K562 (cell line): ENCODE measurements around the gene MRPL48. TPM values are rescaled to one million over a fixed set of nuclear protein-coding genes. Genes with fewer than 3 reads are reported as not detected.
A peak's percentile ranks its signal among the peaks of the same experiment; 100 is the strongest.

Experiments used
- ARID1B ChIP-seq: fragments of 450-650 bp; IDR thresholded peaks from 2 replicates; pipeline ENCODE4 v1.6.1; 2016; ENCODE audit warnings: antibody characterized with exemption, mild to moderate bottlenecking, inconsistent platforms
- ATF4 ChIP-seq: fragments of 450-650 bp; formaldehyde crosslinking; IDR thresholded peaks from 2 replicates; pipeline ENCODE4 v1.4.0; 2022; ENCODE audit warnings: mild to moderate bottlenecking, moderate library complexity
- BACH1 ChIP-seq: fragments of 200-800 bp; sonication (Bioruptor generic); IDR thresholded peaks from 2 replicates; pipeline ENCODE4 v1.6.1; 2016; ENCODE audit warnings: missing genetic modification characterization, missing compliant biosample characterization
- E2F1 ChIP-seq: sonication (generic); formaldehyde crosslinking; IDR thresholded peaks from 2 replicates; pipeline ENCODE4 v1.8.1; 2023; ENCODE audit warnings: mild to moderate bottlenecking, missing genetic modification reagents, moderate library complexity
- ESRRA ChIP-seq: fragments of 450-650 bp; IDR thresholded peaks from 2 replicates; pipeline ENCODE4 v1.6.1; 2014; ENCODE audit warnings: low read depth, mild to moderate bottlenecking, moderate library complexity, borderline replicate concordance
- HIVEP1 ChIP-seq: fragments of 250-450 bp; sonication (Bioruptor Pico); IDR thresholded peaks from 2 replicates; pipeline ENCODE4 v1.4.0; 2020; ENCODE audit warnings: mild to moderate bottlenecking
- NCOA1 ChIP-seq: fragments of 450-650 bp; IDR thresholded peaks from 2 replicates; pipeline ENCODE4 v1.6.1; 2016; ENCODE audit warnings: low read depth
- SOX6 ChIP-seq: fragments of 450-650 bp; IDR thresholded peaks from 2 replicates; pipeline ENCODE4 v1.6.1; 2014; ENCODE audit warnings: mild to moderate bottlenecking
- TARDBP ChIP-seq: fragments of 450-650 bp; IDR thresholded peaks from 2 replicates; pipeline ENCODE4 v1.6.1; 2016
- TCF7L2 ChIP-seq: fragments of 150-350 bp; IDR thresholded peaks from 2 replicates; pipeline ENCODE4 v1.6.1; 2016; ENCODE audit warnings: low read depth, mild to moderate bottlenecking, low read length, moderate library complexity
- TEAD1 ChIP-seq, 2 experiments: fragments of 450-650 bp in 1 of 2; sonication (generic) in 1 of 2; formaldehyde crosslinking; IDR thresholded peaks; 2 replicates each; pipeline versions ENCODE4 v1.4.0 to v1.8.0; 2020 to 2022; ENCODE audit warnings: mild to moderate bottlenecking in 2 of 2, missing genetic modification reagents in 1 of 2
- ZFX ChIP-seq: sonication (generic); formaldehyde crosslinking; IDR thresholded peaks from 2 replicates; pipeline ENCODE4 v1.8.0; 2022; ENCODE audit warnings: mild to moderate bottlenecking, missing genetic modification reagents, moderate library complexity
- ZNF175 ChIP-seq: fragments of 200-800 bp; sonication (Bioruptor generic); IDR thresholded peaks from 2 replicates; pipeline ENCODE4 v1.6.1; 2016; ENCODE audit warnings: low read depth, mild to moderate bottlenecking, missing genetic modification characterization, missing compliant biosample characterization
- ZNF395 ChIP-seq: fragments of 200-800 bp; sonication (Bioruptor generic); IDR thresholded peaks from 2 replicates; pipeline ENCODE4 v1.6.1; 2017; ENCODE audit warnings: missing genetic modification characterization, missing compliant biosample characterization
- ZNF589 ChIP-seq: fragments of 200-800 bp; sonication (Bioruptor generic); IDR thresholded peaks from 2 replicates; pipeline ENCODE4 v1.6.1; 2016; ENCODE audit warnings: low read depth, missing genetic modification characterization, missing compliant biosample characterization
- polyA plus RNA-seq, 8 experiments: library from polyadenylated mRNA; depleted of rRNA in 4 of 8; stranded (reverse) in 5 of 8; unstranded in 3 of 8; fragments of >200 nt; fragmentation: Nextera tagmentation in 2 of 8; fragmentation: Illumina TruSeq in 1 of 8; extraction: Ambion mirVana in 2 of 8; extraction: Trizol in 1 of 8; gene quantifications; 2 replicates each; pipeline versions ENCODE4 v1.2.1 to v1.2.3, GENCODE V29; 2011 to 2014; ENCODE audit warnings: inconsistent platforms in 1 of 8, missing spikeins in 1 of 8
- total RNA-seq, 7 experiments: library from RNA; depleted of rRNA in 6 of 7; stranded (reverse); fragments of >200 nt in 6 of 7; fragmentation: Illumina TruSeq in 2 of 7; extraction: Trizol in 2 of 7; gene quantifications; 2 replicates each; pipeline versions ENCODE4 v1.2.1 to v1.2.3, GENCODE V29; 2011 to 2021; ENCODE audit warnings: low replicate concordance in 1 of 7
- TF ChIP-seq, protein P1 (sequence below), 2 experiments: IDR thresholded peaks in 1 of 2; conservative IDR thresholded peaks in 1 of 2; 2 replicates each; pipeline ENCODE4 v1.6.1; 2016; ENCODE audit warnings: low read depth in 2 of 2, mild to moderate bottlenecking in 1 of 2, missing compliant biosample characterization in 1 of 2, missing genetic modification characterization in 1 of 2, moderate library complexity in 1 of 2
- TF ChIP-seq, protein P2 (sequence below), 2 experiments: IDR thresholded peaks; 2 replicates each; pipeline ENCODE4 v1.6.1; 2012; ENCODE audit warnings: improper control_type of control experiment in 2 of 2, low read depth in 2 of 2, low read length in 2 of 2, borderline replicate concordance in 1 of 2

Gene MRPL48
- total and polyA plus RNA-seq, 9 of the 15 experiments (the other 6 are each of a cell fraction or from before 2014, with no cell fraction given) = 66.0 to 237 (median 104) TPM

DNA sequence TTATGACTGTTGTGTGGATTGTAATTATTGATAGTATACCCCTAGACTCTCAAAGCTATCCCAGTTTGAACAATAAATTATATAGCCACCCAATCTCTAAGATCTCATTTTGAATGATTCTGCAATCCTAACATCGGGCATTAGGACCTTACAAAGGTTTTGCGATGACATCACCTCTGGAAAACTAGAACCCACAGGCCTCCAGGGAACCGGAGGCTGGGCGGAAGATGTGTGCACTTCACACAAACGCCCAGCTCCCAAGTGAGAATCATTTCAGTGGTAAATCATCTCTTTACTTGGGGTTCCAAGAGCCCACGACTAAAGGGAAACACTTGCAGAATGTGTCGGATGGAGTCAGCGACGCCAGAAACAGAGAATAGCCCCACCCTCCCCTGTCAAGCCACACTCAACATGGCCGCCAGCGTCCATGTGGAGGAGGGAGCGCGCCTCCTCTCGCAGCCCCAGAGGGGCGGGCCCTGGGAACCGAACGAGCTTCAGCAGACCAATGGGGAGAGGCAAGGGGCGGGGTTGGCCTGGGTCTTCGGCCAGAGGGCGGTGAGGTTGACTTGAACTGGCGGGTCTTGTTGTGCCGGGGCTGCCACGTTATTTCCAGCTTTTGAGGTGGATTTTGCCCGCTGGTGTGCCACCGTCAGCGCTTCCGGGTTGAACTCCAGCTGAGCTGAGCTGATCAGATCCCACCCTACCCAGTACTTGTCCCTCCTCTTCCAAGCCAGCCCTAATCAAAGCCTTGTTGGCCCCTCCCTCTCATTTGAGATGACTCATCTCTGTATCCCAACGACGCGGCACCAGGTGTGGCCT, 8.4 kb upstream of the MRPL48 start (continued):
- TF ChIP-seq ATF4 (CRISPR knock-in tag) = peak; percentile 33; the same call in 1 of the 2 replicates
- TF ChIP-seq TARDBP = 0 out of 2 replicates have a peak, but pooled peaks have one; percentile 59
- peak; percentile 91 for TF ChIP-seq ZFX (CRISPR knock-in tag)
- TF ChIP-seq TCF7L2 = no peak
- peak; percentile 78 for TF ChIP-seq ZNF589
- TF ChIP-seq TEAD1 (CRISPR knock-in tag; IDR thresholded peaks at IDR 0.05) = peak; percentile 14 to 30; a peak in 1 of 4 replicates
- TF ChIP-seq, protein P1, sequence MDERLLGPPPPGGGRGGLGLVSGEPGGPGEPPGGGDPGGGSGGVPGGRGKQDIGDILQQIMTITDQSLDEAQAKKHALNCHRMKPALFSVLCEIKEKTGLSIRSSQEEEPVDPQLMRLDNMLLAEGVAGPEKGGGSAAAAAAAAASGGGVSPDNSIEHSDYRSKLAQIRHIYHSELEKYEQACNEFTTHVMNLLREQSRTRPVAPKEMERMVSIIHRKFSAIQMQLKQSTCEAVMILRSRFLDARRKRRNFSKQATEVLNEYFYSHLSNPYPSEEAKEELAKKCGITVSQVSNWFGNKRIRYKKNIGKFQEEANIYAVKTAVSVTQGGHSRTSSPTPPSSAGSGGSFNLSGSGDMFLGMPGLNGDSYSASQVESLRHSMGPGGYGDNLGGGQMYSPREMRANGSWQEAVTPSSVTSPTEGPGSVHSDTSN (CRISPR knock-in tag; IDR thresholded peaks at IDR 0.05; ENCODE audit: low read depth) = no peak
- TF ChIP-seq, protein P1 (tag; conservative IDR thresholded peaks at IDR 0.05; ENCODE audit: low read depth) = peak; percentile 33; the same call in 1 of the 2 replicates
- TF ChIP-seq E2F1 (CRISPR knock-in tag) = peak; percentile 79
- TF ChIP-seq ARID1B = peak; percentile 63
- TF ChIP-seq, protein P2, sequence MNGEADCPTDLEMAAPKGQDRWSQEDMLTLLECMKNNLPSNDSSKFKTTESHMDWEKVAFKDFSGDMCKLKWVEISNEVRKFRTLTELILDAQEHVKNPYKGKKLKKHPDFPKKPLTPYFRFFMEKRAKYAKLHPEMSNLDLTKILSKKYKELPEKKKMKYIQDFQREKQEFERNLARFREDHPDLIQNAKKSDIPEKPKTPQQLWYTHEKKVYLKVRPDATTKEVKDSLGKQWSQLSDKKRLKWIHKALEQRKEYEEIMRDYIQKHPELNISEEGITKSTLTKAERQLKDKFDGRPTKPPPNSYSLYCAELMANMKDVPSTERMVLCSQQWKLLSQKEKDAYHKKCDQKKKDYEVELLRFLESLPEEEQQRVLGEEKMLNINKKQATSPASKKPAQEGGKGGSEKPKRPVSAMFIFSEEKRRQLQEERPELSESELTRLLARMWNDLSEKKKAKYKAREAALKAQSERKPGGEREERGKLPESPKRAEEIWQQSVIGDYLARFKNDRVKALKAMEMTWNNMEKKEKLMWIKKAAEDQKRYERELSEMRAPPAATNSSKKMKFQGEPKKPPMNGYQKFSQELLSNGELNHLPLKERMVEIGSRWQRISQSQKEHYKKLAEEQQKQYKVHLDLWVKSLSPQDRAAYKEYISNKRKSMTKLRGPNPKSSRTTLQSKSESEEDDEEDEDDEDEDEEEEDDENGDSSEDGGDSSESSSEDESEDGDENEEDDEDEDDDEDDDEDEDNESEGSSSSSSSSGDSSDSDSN (IDR thresholded peaks at IDR 0.05; ENCODE audit: borderline replicate concordance in 1 of 2, low read depth in 2 of 2, low read length in 2 of 2) = 0 out of 4 replicates have a peak, but pooled peaks of 1 of the 2 experiments have one; percentile 31
- TF ChIP-seq ESRRA = peak; percentile 44; the same call in 1 of the 2 replicates
- TF ChIP-seq NCOA1 = peak; percentile 83
- 0 out of 2 replicates have a peak, but pooled peaks have one; percentile 54 for TF ChIP-seq ZNF175 (CRISPR knock-in tag)
- TF ChIP-seq BACH1 = peak; percentile 68
- peak; percentile 39; the same call in 1 of the 2 replicates for TF ChIP-seq SOX6
- no peak for TF ChIP-seq HIVEP1 (CRISPR knock-in tag)
- peak; percentile 48; the same call in 1 of the 2 replicates for TF ChIP-seq ZNF395 (CRISPR knock-in tag)
